Activated CD4-positive, alpha-beta T cell treated with anti-CD3 and anti-CD28 coated beads for 48 hours (primary cell): ENCODE measurements around the gene PIP5K1B.

Source experiments
- DNase-seq: peaks from one replicate; pipeline ENCODE4 v3.0.0-alpha.2; 2020

Gene PIP5K1B

GRCh38 chr9:68777070-68777763 is 72.2 kb downstream of the PIP5K1B start:
- DNase-seq = no peak

GRCh38 chr9:68778635-68779034 is 73.6 kb downstream of the PIP5K1B start:
- DNase-seq = no peak

GRCh38 chr9:68779558-68780379 is 74.7 kb downstream of the PIP5K1B start:
- peak; percentile 96 for DNase-seq

GRCh38 chr9:68780380-68780712 is 75.3 kb downstream of the PIP5K1B start:
- no peak for DNase-seq

- DNase-seq = peak; percentile 42
These were observed 75.7 kb downstream of the PIP5K1B start for GRCh38 chr9:68780720-68781119.

- no peak for DNase-seq
These were observed 76.9 kb downstream of the PIP5K1B start for GRCh38 chr9:68781928-68782327.

GRCh38 chr9:68782546-68782945 is 77.5 kb downstream of the PIP5K1B start:
- no peak for DNase-seq

- DNase-seq = no peak
These were observed 80.9 kb downstream of the PIP5K1B start for GRCh38 chr9:68785965-68786364.

GRCh38 chr9:68791169-68791568 is 86.1 kb downstream of the PIP5K1B start:
- DNase-seq = no peak

- peak; percentile 6 for DNase-seq
These were observed 88.7 kb downstream of the PIP5K1B start for GRCh38 chr9:68793605-68794343.

GRCh38 chr9:68794898-68795297 is 89.9 kb downstream of the PIP5K1B start:
- DNase-seq = no peak

GRCh38 chr9:68795411-68795810 is 90.4 kb downstream of the PIP5K1B start:
- DNase-seq = no peak

- DNase-seq = no peak
These were observed 92.1 kb downstream of the PIP5K1B start for GRCh38 chr9:68797116-68797515.

GRCh38 chr9:68798423-68798822 is 93.4 kb downstream of the PIP5K1B start:
- no peak for DNase-seq

- DNase-seq = no peak
These were observed 95.8 kb downstream of the PIP5K1B start for GRCh38 chr9:68800836-68801235.

- peak; percentile 62 for DNase-seq
These were observed 97.5 kb downstream of the PIP5K1B start for GRCh38 chr9:68802525-68803015.

- no peak for DNase-seq
These were observed 100.2 kb downstream of the PIP5K1B start for GRCh38 chr9:68804911-68805889.

GRCh38 chr9:68805890-68806517 is 101.0 kb downstream of the PIP5K1B start:
- no peak for DNase-seq

- no peak for DNase-seq
These were observed 103.4 kb downstream of the PIP5K1B start for GRCh38 chr9:68808338-68808890.

GRCh38 chr9:68817079-68817875 is 112.2 kb downstream of the PIP5K1B start:
- no peak for DNase-seq

- DNase-seq = no peak
These were observed 114.0 kb downstream of the PIP5K1B start for GRCh38 chr9:68819065-68819464.
